PC-9 (cell line): ENCODE measurements around the gene CMIP. TPM values are rescaled to one million over a fixed set of nuclear protein-coding genes. Genes with fewer than 3 reads are reported as not detected.

Experiments used
- BruUV-seq: library from RNA; stranded (reverse); fragments of 400-500 nt; replicated peaks from 2 replicates; lab custom pipeline; 2021; lab: Mats Ljungman, UMichigan
- CTCF ChIA-PET: fragments of 300-600 bp; sonication (Branson Sonifier 250); formaldehyde crosslinking; loops from one replicate; lab custom pipeline; 2022; ENCODE audit warnings: antibody characterized with exemption; lab: Charles Lee
- POLR2A ChIA-PET: fragments of 300-600 bp; sonication (Branson Sonifier 250); formaldehyde crosslinking; loops from one replicate; lab custom pipeline; 2022; ENCODE audit warnings: antibody characterized with exemption; ENCODE audit not compliant: unreplicated experiment; lab: Charles Lee
- DNase-seq, 2 experiments: peaks; one replicate each; pipeline versions ENCODE4 v3.0.0 to v3.0.0-alpha.2; 2015 to 2022; ENCODE audit warnings: mixed read lengths in 1 of 2
- H2AFZ ChIP-seq: fragments of 200-600 bp; sonication (generic); 2 replicates; pipeline ENCODE4 v1.8.1; 2017; ENCODE audit warnings: antibody characterized with exemption
- H3F3A ChIP-seq: fragments of 200-600 bp; sonication (generic); 2 replicates; pipeline ENCODE4 v1.8.1; 2017; ENCODE audit warnings: antibody characterized with exemption, mild to moderate bottlenecking, low read depth; ENCODE audit not compliant: insufficient read depth
- H3K27ac ChIP-seq: fragments of 200-600 bp; sonication (generic); 2 replicates; pipeline ENCODE4 v1.6.1; 2016; ENCODE audit warnings: mixed run types
- H3K27me3 ChIP-seq: fragments of 200-600 bp; sonication (generic); 2 replicates; pipeline ENCODE4 v1.6.1; 2016; ENCODE audit warnings: low read depth, mixed run types; ENCODE audit not compliant: insufficient read depth
- H3K36me3 ChIP-seq: fragments of 200-600 bp; sonication (generic); 2 replicates; pipeline ENCODE4 v1.6.1; 2016; ENCODE audit warnings: low read depth, mixed run types
- H3K4me1 ChIP-seq: fragments of 200-600 bp; sonication (generic); replicated peaks from 2 replicates; pipeline ENCODE4 v1.6.1; 2016; ENCODE audit warnings: mixed run types; ENCODE audit not compliant: insufficient read depth
- H3K4me2 ChIP-seq: fragments of 200-600 bp; sonication (generic); 2 replicates; pipeline ENCODE4 v1.6.1; 2017; ENCODE audit warnings: mixed run types
- H3K4me3 ChIP-seq: fragments of 200-600 bp; sonication (generic); 2 replicates; pipeline ENCODE4 v1.6.1; 2016; ENCODE audit warnings: mixed run types
- H3K79me2 ChIP-seq: fragments of 200-600 bp; sonication (generic); 2 replicates; pipeline ENCODE4 v1.6.1; 2017; ENCODE audit warnings: low read depth, mixed run types
- H3K9me2 ChIP-seq: fragments of 200-600 bp; sonication (generic); 2 replicates; pipeline ENCODE4 v1.8.1; 2017; ENCODE audit warnings: mild to moderate bottlenecking; ENCODE audit not compliant: insufficient read depth
- H3K9me3 ChIP-seq: fragments of 200-600 bp; sonication (generic); 2 replicates; pipeline ENCODE4 v1.8.1; 2016; ENCODE audit warnings: low read depth; ENCODE audit not compliant: insufficient read depth
- H4K20me1 ChIP-seq: fragments of 200-600 bp; sonication (generic); 2 replicates; pipeline ENCODE4 v1.8.1; 2017; ENCODE audit not compliant: insufficient read depth
- CTCF ChIP-seq: fragments of 200-600 bp; sonication (generic); conservative IDR thresholded peaks from 2 replicates; pipeline ENCODE4 v1.6.1; 2017; ENCODE audit warnings: mixed run types, antibody characterized with exemption, mild to moderate bottlenecking, moderate library complexity
- EZH2 ChIP-seq: fragments of 200-600 bp; sonication (generic); IDR thresholded peaks from 2 replicates; pipeline ENCODE4 v1.8.0; 2017; ENCODE audit warnings: antibody characterized with exemption, low read depth
- intact Hi-C: fragments of 100-400 bp; cut with micrococcal nuclease; formaldehyde crosslinking; loops from one replicate; pipeline ENCODE4 v1.10.0; 2022; ENCODE audit not compliant: unreplicated experiment
- total RNA-seq: library from RNA; stranded (reverse); gene quantifications from 2 replicates; pipeline ENCODE4 v1.2.3, GENCODE V29; 2021

Gene CMIP
- total RNA-seq, 1 experiment from 2014 or later = 96.6 TPM

- Histone ChIP-seq H3K4me1 (no peaks in the 10 kb centered on the region), H3K9me2 (no peaks in the 10 kb centered on the region), H3K79me2 (peaks cover 20% of the 10 kb centered on the region), H3K27me3 (no peaks in the 10 kb centered on the region), H3K9me3 (no peaks in the 10 kb centered on the region), H2AFZ (no peak overlapping the region), H3K4me2 (no peak overlapping the region), H3K4me3 (no peak overlapping the region), H3K27ac (no peak overlapping the region), H3K36me3 (0 out of 2 replicates have a peak, but pooled peaks cover 4% of the 10 kb centered on the region), H4K20me1 (peaks cover 18% of the 10 kb centered on the region), H3F3A (peaks cover 4% of the 10 kb centered on the region; the same call in 1 of the 2 replicates)
- TF ChIP-seq CTCF (no peak), EZH2 (no peak)
- CTCF ChIA-PET = no interaction called here
- POLR2A ChIA-PET = no interaction called here
- BruUV-seq = no TSS peak
- intact Hi-C loops = no loop called here
- no peak for DNase-seq
Observed at GRCh38 chr16:81652798-81653505, 208.3 kb downstream of the CMIP start.

- ChIA-PET CTCF (no interaction called here), POLR2A (no interaction called here)
- Histone ChIP-seq H3K27ac (no peak overlapping the region), H3K9me3 (no peaks in the 10 kb centered on the region), H3K9me2 (no peaks in the 10 kb centered on the region), H2AFZ (no peak overlapping the region), H3K79me2 (peaks cover 10% of the 10 kb centered on the region; the same call in 1 of the 2 replicates), H3F3A (peaks cover 4% of the 10 kb centered on the region; the same call in 1 of the 2 replicates), H3K36me3 (0 out of 2 replicates have a peak, but pooled peaks cover 4% of the 10 kb centered on the region), H3K27me3 (no peaks in the 10 kb centered on the region), H3K4me1 (no peaks in the 10 kb centered on the region), H3K4me2 (no peak overlapping the region), H3K4me3 (no peak overlapping the region), H4K20me1 (peaks cover 13% of the 10 kb centered on the region)
- BruUV-seq = no TSS peak
- TF ChIP-seq EZH2 (no peak), CTCF (no peak)
- DNase-seq = no peak
- intact Hi-C loops = no loop called here
Observed at GRCh38 chr16:81654346-81654745, 209.7 kb downstream of the CMIP start.

GRCh38 chr16:81655469-81656162, 211.0 kb downstream of the CMIP start:
- Histone ChIP-seq H3F3A (peaks cover 4% of the 10 kb centered on the region; the same call in 1 of the 2 replicates), H3K36me3 (0 out of 2 replicates have a peak, but pooled peaks cover 4% of the 10 kb centered on the region), H3K9me3 (no peaks in the 10 kb centered on the region), H3K9me2 (no peaks in the 10 kb centered on the region), H3K27me3 (no peaks in the 10 kb centered on the region), H3K4me3 (no peak overlapping the region), H3K79me2 (no peaks in the 10 kb centered on the region), H3K4me1 (no peaks in the 10 kb centered on the region), H2AFZ (no peak overlapping the region), H4K20me1 (peaks cover 16% of the 10 kb centered on the region), H3K27ac (no peak overlapping the region), H3K4me2 (no peak overlapping the region)
- intact Hi-C loops = no loop called here
- TF ChIP-seq CTCF (no peak), EZH2 (no peak)
- DNase-seq = no peak
- POLR2A ChIA-PET = no interaction called here
- BruUV-seq = no TSS peak
- CTCF ChIA-PET = interaction anchor here (0.6 kb wide), 1 partner anchor 438 kb away, joined by 9 read pairs; no protein-coding TSS in a partner anchor
